Activated CD4-positive, alpha-beta T cell treated with anti-CD3 and anti-CD28 coated beads, Interleukin-2, Interleukin-6, amounts not matched to agents 100 ng/mL and 50 ng/mL, durations not matched to agents 16 hours and 8 hours (primary cell): Measurements from ENCODE around the gene DYNC2H1.
"Not testable (repeated sequence)": the region's sequence is repeated elsewhere in the genome, so short reads cannot be mapped to it uniquely, and the experiment has no call there.

Source experiments
- DNase-seq: peaks from one replicate; pipeline ENCODE4 v3.0.0-alpha.2; 2020

DYNC2H1 gene

GRCh38 chr11:103284260-103284659, 175.0 kb downstream of the DYNC2H1 start:
- no peak for DNase-seq

DNA sequence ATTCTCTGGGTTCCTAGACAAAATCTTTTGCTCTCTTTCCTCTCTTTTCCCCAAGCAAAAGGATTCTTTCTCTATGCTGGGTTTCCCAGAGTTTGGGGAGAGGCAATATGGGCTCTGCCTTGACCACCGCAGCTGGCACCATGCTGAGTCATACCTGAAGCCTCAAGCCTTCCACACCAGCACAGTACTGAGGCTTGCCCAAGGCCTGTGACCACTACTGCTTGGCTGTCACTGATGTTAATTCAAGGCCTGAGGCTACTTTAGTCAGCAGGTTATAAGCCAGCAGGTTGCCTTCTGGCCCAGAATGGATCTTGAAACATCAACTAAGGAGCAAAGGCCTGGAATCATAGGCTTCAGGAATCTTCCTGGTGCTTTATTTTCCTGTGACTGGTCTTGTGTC, 185.3 kb downstream of the DYNC2H1 start:
- no peak for DNase-seq

DNA sequence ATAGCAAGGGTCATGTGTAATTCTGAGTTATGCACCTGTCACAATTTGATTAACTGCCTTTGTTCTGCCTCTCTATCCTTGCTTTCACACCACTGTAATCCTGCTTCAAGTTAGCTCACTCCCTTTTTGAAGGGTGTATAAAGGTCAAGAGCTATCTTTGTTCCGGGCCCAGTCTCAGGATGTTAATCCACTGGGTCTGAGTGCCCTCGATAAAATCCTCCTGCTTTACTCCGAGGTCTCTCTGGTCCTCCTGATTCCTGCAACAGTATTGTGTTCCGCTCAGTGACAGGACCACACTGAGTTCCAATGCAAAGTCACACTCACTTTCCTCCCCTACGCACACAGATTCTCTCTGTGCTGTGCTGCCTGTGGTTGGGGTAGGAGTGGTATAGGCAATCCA, 186.5 kb downstream of the DYNC2H1 start:
- DNase-seq: no peak

DNA sequence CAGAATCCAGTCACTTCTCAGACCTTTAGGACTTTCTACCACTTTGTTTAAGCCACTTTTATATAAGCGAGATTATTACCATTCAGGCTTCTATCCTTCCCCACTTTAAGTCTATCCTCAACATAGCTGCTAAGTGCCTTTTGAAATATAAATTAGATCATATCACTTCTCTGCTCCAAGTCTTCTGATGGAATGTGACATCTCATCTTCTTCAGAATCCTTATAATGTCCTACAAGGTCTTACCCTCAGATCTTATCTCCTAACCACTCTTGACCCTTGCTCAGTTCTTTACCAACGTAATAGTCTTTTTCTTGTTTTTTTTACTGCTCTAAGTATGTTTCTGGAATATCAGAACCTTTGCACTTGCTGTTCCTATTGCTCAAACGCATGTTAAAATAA, 188.7 kb downstream of the DYNC2H1 start:
- no peak for DNase-seq

GRCh38 chr11:103315248-103315647, 206.0 kb downstream of the DYNC2H1 start:
- DNase-seq: no peak

DNA sequence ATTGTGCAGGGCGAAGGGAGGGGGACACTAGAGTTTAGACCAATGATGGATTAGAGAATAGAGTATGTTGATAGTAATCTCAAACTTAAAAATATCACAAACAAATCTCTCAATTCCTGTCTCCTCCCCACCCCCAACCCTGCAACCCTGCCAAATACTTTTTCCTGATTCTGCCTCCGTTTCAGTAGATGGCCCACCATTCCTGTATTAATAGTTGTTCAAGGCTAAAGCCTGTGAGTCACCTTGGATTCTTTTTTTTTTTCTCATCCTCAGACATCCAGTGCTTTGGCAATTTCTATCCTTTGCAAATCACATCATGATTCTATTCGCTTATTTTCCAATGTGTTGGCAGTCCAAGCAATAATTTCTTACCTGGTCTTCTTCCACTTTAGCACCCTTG, 207.9 kb downstream of the DYNC2H1 start:
- no peak for DNase-seq

DNA sequence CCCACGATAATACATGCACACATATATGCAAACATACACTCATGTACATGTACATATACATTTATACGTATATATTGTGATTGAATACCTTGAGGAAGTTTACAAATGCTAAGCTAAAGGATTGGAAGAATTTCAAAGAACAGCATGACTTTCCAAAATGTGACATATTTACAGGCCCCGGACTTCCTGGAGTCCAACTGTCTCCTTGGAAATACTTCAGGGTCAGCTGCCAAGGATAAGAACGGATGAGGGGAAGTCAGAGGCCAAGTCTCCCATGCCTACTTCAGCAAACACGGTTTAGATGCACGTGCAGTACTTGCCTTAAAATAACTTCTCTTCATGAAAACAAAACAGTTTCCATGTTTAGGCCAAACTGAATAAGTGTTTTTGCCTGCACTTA, 213.6 kb downstream of the DYNC2H1 start:
- DNase-seq: no peak

DNA sequence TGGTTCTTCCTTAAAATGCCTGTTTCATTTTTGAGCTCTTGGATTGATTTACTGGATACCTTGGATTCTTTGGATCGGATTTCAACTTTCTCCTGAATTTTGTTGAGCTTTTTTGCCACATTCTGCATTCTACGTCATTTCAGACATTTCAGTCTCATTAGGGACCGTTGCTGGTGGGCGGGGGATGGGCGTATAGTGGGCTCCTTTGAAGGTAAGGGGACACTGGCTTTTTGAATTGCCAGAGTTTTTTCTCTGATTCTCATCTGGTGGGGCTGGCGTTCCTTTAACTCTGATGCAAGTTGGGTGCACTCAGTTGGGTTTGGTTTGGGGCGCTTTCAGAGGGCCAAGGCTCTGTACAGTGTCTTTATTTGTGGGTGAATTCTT, 216.5 kb downstream of the DYNC2H1 start:
- DNase-seq: no peak

GRCh38 chr11:103326070-103326794, 217.0 kb downstream of the DYNC2H1 start:
- peak; percentile 72 for DNase-seq

GRCh38 chr11:103327721-103328120, 218.5 kb downstream of the DYNC2H1 start:
- no peak for DNase-seq

GRCh38 chr11:103332409-103332808, 223.2 kb downstream of the DYNC2H1 start:
- DNase-seq: no peak

GRCh38 chr11:103338621-103339484, 229.6 kb downstream of the DYNC2H1 start:
- no peak for DNase-seq

DNA sequence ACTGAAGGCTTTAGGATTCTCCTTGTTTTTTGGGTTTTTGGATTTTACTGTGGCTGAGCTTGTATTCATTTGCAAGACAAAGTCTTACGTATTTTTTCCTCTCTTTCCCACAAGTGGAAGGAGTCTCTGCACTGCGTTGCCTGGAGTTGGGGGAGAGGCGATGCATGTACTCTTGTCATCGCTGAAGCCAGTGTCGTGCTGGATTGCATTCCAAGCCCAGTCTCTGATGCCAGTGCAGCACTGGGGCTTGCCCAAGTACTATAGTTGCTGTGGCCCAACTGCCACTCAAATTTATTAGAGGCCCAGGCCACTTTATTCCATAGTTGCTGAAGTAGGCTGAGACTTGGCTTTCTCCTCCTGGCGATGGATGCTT, 230.2 kb downstream of the DYNC2H1 start:
- DNase-seq: no peak

GRCh38 chr11:103340956-103341355, 231.7 kb downstream of the DYNC2H1 start:
- no peak for DNase-seq

DNA sequence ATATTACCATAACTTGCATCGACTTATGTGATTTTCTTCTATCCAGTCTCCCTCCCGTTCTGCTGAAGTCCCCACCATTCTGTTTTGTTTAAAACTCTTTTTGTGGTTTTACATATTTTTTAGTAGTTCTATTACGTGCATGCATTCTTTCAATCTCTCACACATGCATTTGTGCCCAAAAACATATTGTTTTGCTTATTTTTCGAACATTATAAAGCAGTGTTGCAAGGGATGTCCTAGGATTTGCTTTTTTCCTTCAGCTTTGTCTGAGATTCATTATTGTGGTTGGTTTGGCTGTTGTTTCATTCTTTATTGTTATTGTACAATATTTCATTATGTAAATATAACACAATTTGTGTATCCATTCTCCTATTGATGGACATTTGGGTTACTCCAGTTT, 235.7 kb downstream of the DYNC2H1 start:
- no peak for DNase-seq

GRCh38 chr11:103349595-103349994, 240.4 kb downstream of the DYNC2H1 start:
- no peak for DNase-seq

- no peak for DNase-seq
These were observed 245.4 kb downstream of the DYNC2H1 start for GRCh38 chr11:103354656-103355055.

- no peak for DNase-seq
These were observed 249.0 kb downstream of the DYNC2H1 start for GRCh38 chr11:103358251-103358650.

DNA sequence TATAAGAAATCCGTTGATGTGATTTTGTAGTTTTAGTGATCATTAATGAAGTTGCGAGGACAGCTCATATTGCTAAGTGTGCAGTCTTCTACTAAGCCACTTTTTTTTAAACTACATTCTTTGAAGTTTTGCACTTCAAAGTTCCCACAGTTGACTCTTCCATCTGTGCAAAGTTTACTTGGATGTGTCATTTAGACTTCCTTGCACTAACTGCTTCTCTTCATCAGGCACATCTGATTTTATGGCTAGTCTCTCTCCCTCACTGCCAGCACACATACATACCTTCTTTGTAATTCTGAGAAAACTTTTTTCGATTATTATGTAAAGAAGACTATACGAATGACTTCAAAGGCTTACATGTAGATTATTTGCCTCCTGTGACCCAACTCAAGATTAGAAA, 250.0 kb downstream of the DYNC2H1 start:
- no peak for DNase-seq

GRCh38 chr11:103364687-103365086, 255.5 kb downstream of the DYNC2H1 start:
- DNase-seq: no peak

DNA sequence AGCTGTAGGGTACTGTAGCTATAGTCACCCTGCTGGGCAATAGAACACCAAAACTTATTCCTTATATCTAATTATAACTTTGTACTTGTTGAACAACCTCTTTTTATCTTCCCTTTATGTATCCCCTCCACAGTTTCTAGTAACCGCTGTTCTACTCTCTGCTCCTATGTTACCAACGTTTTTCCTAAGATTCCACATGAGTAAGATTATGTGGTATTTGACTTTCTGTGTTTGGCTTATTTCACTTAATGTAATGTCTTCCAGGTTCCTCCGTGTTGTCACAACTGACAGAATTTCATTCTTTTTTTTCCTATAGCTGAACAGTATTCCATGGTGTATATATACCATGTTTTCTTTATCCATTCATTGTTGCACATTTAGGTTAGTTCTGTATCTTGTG, 258.4 kb downstream of the DYNC2H1 start:
- no peak for DNase-seq

DNA sequence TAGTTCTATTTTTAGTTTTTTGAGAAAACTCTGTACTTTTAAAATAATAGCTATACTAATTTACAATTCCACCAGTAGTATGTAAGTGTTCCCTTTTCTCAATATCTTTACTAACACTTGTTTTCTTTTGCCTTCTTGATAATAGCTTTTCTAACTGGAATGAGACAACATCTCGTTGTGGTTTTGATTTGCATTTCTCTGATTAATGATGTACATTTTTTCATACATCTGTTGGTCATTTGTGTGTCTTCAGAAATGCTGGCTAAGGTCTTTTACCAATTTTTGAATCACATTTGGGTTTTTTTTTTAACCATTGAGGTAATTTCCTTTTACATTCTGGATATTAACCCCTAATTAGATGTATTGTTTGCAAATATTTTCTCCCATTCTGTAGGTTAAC, 258.9 kb downstream of the DYNC2H1 start:
- no peak for DNase-seq

DNA sequence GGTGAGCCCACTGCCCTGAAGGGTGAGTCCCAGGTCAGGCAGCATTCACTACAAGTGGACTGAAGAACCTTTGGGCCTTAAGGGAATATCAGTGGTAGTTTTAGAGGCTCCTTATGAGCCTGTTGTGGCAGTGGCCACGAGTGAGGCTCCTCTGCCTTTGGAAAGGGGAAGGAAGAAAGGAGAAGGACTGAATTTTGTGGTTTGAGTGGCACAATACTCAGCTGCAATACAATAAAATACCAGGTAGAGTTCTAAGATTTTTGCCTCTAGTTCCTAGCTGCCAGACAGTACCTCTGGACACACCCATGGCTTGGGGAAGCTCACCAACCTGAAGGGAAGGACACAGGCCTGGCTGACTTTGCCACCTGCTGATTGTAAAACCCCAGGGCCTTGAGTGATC, 260.9 kb downstream of the DYNC2H1 start:
- no peak for DNase-seq

- DNase-seq: no peak
These were observed 263.7 kb downstream of the DYNC2H1 start for GRCh38 chr11:103372906-103373305.

DNA sequence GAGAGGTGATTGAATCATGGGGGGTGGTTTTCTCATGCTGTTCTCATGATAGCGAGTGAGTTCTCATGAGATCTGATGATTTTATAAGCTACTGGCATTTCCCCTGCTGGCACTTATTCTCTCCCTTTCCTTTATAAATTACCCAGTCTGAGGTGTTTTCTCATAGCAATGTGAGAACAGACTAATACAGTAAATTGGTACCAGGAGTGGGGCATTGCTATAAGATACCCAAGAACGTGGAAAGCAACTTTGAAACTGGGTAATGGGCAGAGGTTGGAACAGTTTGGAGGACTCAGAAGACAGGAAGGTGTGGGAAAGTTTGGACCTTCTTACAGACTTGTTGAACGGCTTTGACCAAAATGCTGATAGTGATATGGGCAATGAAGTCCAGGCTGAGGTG, 265.0 kb downstream of the DYNC2H1 start:
- DNase-seq: not testable (repeated sequence)
